ENCODE results near the gene TOPAZ1. TPM values are rescaled to one million over a fixed set of nuclear protein-coding genes. Genes with fewer than 3 reads are reported as not detected.
A peak's percentile ranks its signal among the peaks of the same experiment; 100 is the strongest.

TOPAZ1 gene
- total RNA-seq, 1 donor from 2014 or later = not detected

DNA sequence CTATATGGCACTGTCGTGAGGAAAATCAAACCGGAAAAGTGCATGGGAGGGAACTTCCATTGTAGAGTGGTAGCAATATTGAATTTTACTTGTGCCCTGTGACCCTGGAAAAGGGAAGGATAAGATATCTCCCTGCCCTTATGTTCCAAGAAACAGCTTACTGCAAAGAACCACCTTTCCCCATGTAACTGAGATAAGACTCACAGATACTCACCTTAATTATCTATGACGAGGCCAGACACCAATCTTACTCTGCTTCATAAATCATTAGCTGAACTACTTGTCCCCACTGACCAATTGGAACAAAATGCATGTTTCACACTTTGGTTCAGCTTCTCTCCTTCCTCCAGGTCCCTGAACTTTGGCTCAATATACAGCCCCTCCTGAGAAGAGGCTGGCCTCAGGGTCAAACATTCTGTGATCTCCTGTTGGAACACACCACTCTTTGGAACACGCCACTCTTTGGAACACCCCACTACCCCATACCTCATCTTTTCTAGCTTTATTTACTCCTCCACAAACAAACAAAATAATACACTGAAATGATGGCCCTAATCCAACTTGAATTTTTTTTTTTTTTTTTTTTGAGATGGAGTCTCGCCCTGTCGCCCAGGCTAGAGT lies 6.9 kb upstream of the TOPAZ1 start:
- H3K27ac Mint-ChIP-seq (ENCODE audit: unreplicated experiment) = no peak overlapping the region
- H2AFZ ChIP-seq (ENCODE audit: low read depth, low read length) = no peak overlapping the region
- H3K27ac ChIP-seq (ENCODE audit: low read depth, low read length) = no peak overlapping the region

DNA sequence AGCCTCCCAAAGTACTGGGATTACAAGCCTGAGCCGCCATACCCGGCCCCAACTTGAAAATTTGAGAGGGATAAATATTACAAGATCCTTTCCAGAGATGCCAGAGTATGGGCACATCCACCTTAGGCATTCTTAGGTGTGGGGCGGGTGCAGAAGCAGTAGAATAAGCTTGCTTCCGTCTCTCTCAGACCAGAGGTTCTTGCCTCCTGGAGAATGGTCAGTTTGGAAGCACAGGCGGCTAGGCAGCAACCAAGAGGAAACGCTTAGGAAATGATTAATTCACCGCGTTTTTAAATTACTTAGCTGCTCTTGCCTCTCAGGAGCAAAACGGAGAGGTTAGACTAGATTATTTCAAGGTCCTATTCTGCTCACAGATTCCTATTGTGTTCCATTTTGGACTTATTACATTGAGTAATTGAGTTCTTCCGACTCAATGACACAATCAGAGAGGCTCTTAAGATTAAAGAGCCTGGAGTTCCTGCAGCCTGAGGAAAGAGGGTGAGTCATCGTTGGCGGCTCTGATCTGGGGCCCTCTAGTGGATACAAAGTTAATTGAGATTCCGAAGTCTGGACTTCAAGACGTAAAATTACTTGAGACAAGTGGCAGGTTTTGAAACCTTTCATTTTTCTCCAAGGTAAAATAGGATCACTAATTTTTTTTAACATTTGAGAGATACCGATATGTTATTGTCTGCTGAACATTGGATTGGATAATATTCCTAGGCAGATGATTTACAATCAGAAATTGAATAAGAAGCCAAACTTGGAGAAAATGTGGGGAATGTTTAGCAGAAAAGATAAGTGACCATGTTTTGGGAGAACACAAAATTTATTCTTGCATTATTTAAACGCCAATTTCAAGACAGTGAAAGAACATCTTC lies 5.8 kb upstream of the TOPAZ1 start:
- DNase-seq (ENCODE audit: low read depth) = peak; percentile 88
- Histone ChIP-seq H3K9me3 (ENCODE audit: insufficient read depth, low read depth, low read length) (no peaks in the 10 kb centered on the region), H3K4me1 (ENCODE audit: insufficient read depth, low read length) (no peaks in the 10 kb centered on the region), H2AFZ (ENCODE audit: low read depth, low read length) (peak overlapping the region; percentile 43), H3K27ac (ENCODE audit: low read depth, low read length) (no peak overlapping the region), H4K20me1 (ENCODE audit: insufficient read depth, low read length) (no peaks in the 10 kb centered on the region), H3K27me3 (ENCODE audit: insufficient read depth, low read length) (no peaks in the 10 kb centered on the region), H3K4me2 (ENCODE audit: low read length) (peak overlapping the region; percentile 75), H3K4me3 (ENCODE audit: insufficient read depth, low read depth, low read length) (peak overlapping the region; percentile 32), H3K9ac (ENCODE audit: low read length) (no peak overlapping the region), H3K36me3 (ENCODE audit: insufficient read depth, low read length) (no peaks in the 10 kb centered on the region), H3K79me2 (ENCODE audit: insufficient read depth, low read length) (no peaks in the 10 kb centered on the region)
- Mint-ChIP-seq H3K9me3 (ENCODE audit: unreplicated experiment) (no peaks in the 10 kb centered on the region), H3K27me3 (ENCODE audit: low read depth, unreplicated experiment) (no peaks in the 10 kb centered on the region), H3K4me1 (ENCODE audit: low read depth, unreplicated experiment) (peaks cover 27% of the 10 kb centered on the region), H3K36me3 (ENCODE audit: low read depth, unreplicated experiment) (no peaks in the 10 kb centered on the region), H3K4me3 (ENCODE audit: unreplicated experiment) (no peak overlapping the region), H3K27ac (ENCODE audit: unreplicated experiment) (no peak overlapping the region)
- FAIRE-seq = peak; percentile 88
- TF ChIP-seq, protein P1, sequence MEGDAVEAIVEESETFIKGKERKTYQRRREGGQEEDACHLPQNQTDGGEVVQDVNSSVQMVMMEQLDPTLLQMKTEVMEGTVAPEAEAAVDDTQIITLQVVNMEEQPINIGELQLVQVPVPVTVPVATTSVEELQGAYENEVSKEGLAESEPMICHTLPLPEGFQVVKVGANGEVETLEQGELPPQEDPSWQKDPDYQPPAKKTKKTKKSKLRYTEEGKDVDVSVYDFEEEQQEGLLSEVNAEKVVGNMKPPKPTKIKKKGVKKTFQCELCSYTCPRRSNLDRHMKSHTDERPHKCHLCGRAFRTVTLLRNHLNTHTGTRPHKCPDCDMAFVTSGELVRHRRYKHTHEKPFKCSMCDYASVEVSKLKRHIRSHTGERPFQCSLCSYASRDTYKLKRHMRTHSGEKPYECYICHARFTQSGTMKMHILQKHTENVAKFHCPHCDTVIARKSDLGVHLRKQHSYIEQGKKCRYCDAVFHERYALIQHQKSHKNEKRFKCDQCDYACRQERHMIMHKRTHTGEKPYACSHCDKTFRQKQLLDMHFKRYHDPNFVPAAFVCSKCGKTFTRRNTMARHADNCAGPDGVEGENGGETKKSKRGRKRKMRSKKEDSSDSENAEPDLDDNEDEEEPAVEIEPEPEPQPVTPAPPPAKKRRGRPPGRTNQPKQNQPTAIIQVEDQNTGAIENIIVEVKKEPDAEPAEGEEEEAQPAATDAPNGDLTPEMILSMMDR (IDR thresholded peaks at IDR 0.05; ENCODE audit: insufficient read depth, low read depth, low read length) = peak; percentile 92
- no peak for TF ChIP-seq EZH2 (IDR thresholded peaks at IDR 0.05; ENCODE audit: insufficient read depth, low read length)

More for the DNA sequence above, 6.9 kb upstream of the TOPAZ1 start:
- Mint-ChIP-seq H3K36me3 (ENCODE audit: low read depth, unreplicated experiment) (no peaks in the 10 kb centered on the region), H3K9me3 (ENCODE audit: unreplicated experiment) (no peaks in the 10 kb centered on the region), H3K27me3 (ENCODE audit: low read depth, unreplicated experiment) (no peaks in the 10 kb centered on the region), H3K4me3 (ENCODE audit: unreplicated experiment) (no peak overlapping the region), H3K4me1 (ENCODE audit: low read depth, unreplicated experiment) (peaks cover 25% of the 10 kb centered on the region)
- DNase-seq (ENCODE audit: low read depth) (no peak), FAIRE-seq (no peak)
- H4K20me1 ChIP-seq (ENCODE audit: insufficient read depth, low read length) = no peaks in the 10 kb centered on the region
- H3K79me2 ChIP-seq (ENCODE audit: insufficient read depth, low read length) = no peaks in the 10 kb centered on the region
- H3K27me3 ChIP-seq (ENCODE audit: insufficient read depth, low read length) = no peaks in the 10 kb centered on the region
- no peaks in the 10 kb centered on the region for H3K36me3 ChIP-seq (ENCODE audit: insufficient read depth, low read length)
- no peaks in the 10 kb centered on the region for H3K9me3 ChIP-seq (ENCODE audit: insufficient read depth, low read depth, low read length)
- no peak overlapping the region for H3K4me2 ChIP-seq (ENCODE audit: low read length)
- H3K4me1 ChIP-seq (ENCODE audit: insufficient read depth, low read length) = no peaks in the 10 kb centered on the region
- H3K9ac ChIP-seq (ENCODE audit: low read length) = no peak overlapping the region
- no peak for TF ChIP-seq EZH2 (IDR thresholded peaks at IDR 0.05; ENCODE audit: insufficient read depth, low read length)
- TF ChIP-seq, protein P1 (IDR thresholded peaks at IDR 0.05; ENCODE audit: insufficient read depth, low read depth, low read length) = no peak
- no peak overlapping the region for H3K4me3 ChIP-seq (ENCODE audit: insufficient read depth, low read depth, low read length)

Measured in astrocyte (in vitro differentiated cells and primary cell).